WERI-Rb-1 (cell line): ENCODE results near the gene TMEM107.

Experiments used
- DNase-seq: peaks from one replicate; pipeline ENCODE4 v3.0.0-alpha.2; 2020
- H3K27ac ChIP-seq: fragments of 250-450 bp; sonication (Bioruptor Pico); 2 replicates; pipeline ENCODE4 v1.5.1; 2020; ENCODE audit warnings: mild to moderate bottlenecking, moderate library complexity
- H3K27me3 ChIP-seq: fragments of 250-450 bp; sonication (Bioruptor Pico); 2 replicates; pipeline ENCODE4 v1.5.1; 2021; ENCODE audit warnings: mild to moderate bottlenecking, low read depth, moderate library complexity; ENCODE audit not compliant: insufficient read depth, severe bottlenecking
- H3K36me3 ChIP-seq: fragments of 250-450 bp; sonication (Bioruptor Pico); 2 replicates; pipeline ENCODE4 v1.5.1; 2020; ENCODE audit warnings: mild to moderate bottlenecking, moderate library complexity
- H3K4me3 ChIP-seq: 2 replicates; pipeline ENCODE4 v1.5.1; 2011; ENCODE audit warnings: low read depth, mild to moderate bottlenecking, control low read depth, low read length
- H3K9me3 ChIP-seq: fragments of 250-450 bp; sonication (Bioruptor Pico); 2 replicates; pipeline ENCODE4 v1.5.1; 2021; ENCODE audit warnings: mild to moderate bottlenecking, moderate library complexity; ENCODE audit not compliant: severe bottlenecking
- CTCF ChIP-seq: IDR thresholded peaks from 2 replicates; pipeline ENCODE4 v1.5.1; 2011; ENCODE audit warnings: low read depth, mild to moderate bottlenecking, control low read depth, inconsistent platforms, low read length

The TMEM107 gene

GRCh38 chr17:8209907-8210760, 34.0 kb upstream of the TMEM107 start, which contains the start of gene AURKB:
Gene AURKB (minus strand): TSS chr17:8210575. CDS start chr17:8210224, 351 bp downstream.
- Histone ChIP-seq H3K27ac (peak within 1 kb of the TSS; percentile 95), H3K27me3 (no peaks in the 10 kb centered on the region), H3K36me3 (peaks cover 48% of the 10 kb centered on the region), H3K4me3 (peak within 1 kb of the TSS; percentile 78), H3K9me3 (no peaks in the 10 kb centered on the region)
- DNase-seq: peak; percentile 95
- no peak for TF ChIP-seq CTCF

GRCh38 chr17:8206536-8206935, 30.4 kb upstream of the TMEM107 start:
- no peaks in the 10 kb centered on the region for H3K27me3 ChIP-seq
- H3K36me3 ChIP-seq: peaks cover 65% of the 10 kb centered on the region
- TF ChIP-seq CTCF: no peak
- DNase-seq: no peak
- H3K9me3 ChIP-seq: no peaks in the 10 kb centered on the region
- H3K27ac ChIP-seq: no peak overlapping the region
- no peak overlapping the region for H3K4me3 ChIP-seq

- Histone ChIP-seq H3K27me3 (no peaks in the 10 kb centered on the region), H3K27ac (no peak overlapping the region), H3K9me3 (no peaks in the 10 kb centered on the region), H3K4me3 (no peak overlapping the region), H3K36me3 (peaks cover 69% of the 10 kb centered on the region)
- DNase-seq: no peak
- TF ChIP-seq CTCF: no peak
Observed at GRCh38 chr17:8204761-8205555, 28.8 kb upstream of the TMEM107 start.

GRCh38 chr17:8192070-8192815, 16.1 kb upstream of the TMEM107 start:
- Histone ChIP-seq H3K9me3 (no peaks in the 10 kb centered on the region), H3K4me3 (no peak overlapping the region), H3K27me3 (no peaks in the 10 kb centered on the region), H3K27ac (no peak overlapping the region), H3K36me3 (no peaks in the 10 kb centered on the region)
- no peak for TF ChIP-seq CTCF
- DNase-seq: no peak

- no peak overlapping the region for H3K27ac ChIP-seq
- TF ChIP-seq CTCF: no peak
Observed at GRCh38 chr17:8190506-8190905, 14.3 kb upstream of the TMEM107 start.

More at GRCh38 chr17:8190506-8190905, 14.3 kb upstream of the TMEM107 start:
- no peaks in the 10 kb centered on the region for H3K27me3 ChIP-seq
- H3K4me3 ChIP-seq: no peak overlapping the region
- no peaks in the 10 kb centered on the region for H3K36me3 ChIP-seq
- no peaks in the 10 kb centered on the region for H3K9me3 ChIP-seq
- no peak for DNase-seq
